ENCODE measurements around the gene EIF3A. TPM values are rescaled to one million over a fixed set of nuclear protein-coding genes. Genes with fewer than 3 reads are reported as not detected.
"Not testable (repeated sequence)": the region's sequence is repeated elsewhere in the genome, so short reads cannot be mapped to it uniquely, and the experiment has no call there.

The EIF3A gene
- total and polyA plus RNA-seq, 8 donors = 37.3 to 156 (median 89.8) TPM

- intact Hi-C loops (cut with DNase I; ENCODE audit: low total_unique reads) = no loop called here
- no peak for DNase-seq
- Histone ChIP-seq H3K4me1 (peaks cover 11 to 40% (median 15%) of the 10 kb centered on the region in 4 donors), H3K4me3 (peak overlapping the region in 2 of 4 donors; percentile 87 to 94), H3K27ac (peak overlapping the region; percentile 3 to 87 (median 23)), H3K27me3 (no peaks in the 10 kb centered on the region), H3K36me3 (peaks cover 0 to 10% (median 7%) of the 10 kb centered on the region in 4 donors), H3K9me3 (no peaks in the 10 kb centered on the region)
- TF ChIP-seq POLR2AphosphoS5 (IDR thresholded peaks at IDR 0.05) (no peak), EP300 (IDR thresholded peaks at IDR 0.05) (no peak), POLR2A (IDR thresholded peaks at IDR 0.05) (no peak), CTCF (IDR thresholded peaks at IDR 0.05) (no peak)
- WGBS, 5 donors = 54 to 58% (median 55%) methylated on average over 11 to 12 of the region's 12 CpGs
These were observed 22.8 kb upstream of the EIF3A start for GRCh38 chr10:119103241-119103902.

- intact Hi-C loops (cut with DNase I; ENCODE audit: low total_unique reads) = no loop called here
- Histone ChIP-seq H3K9me3 (no peaks in the 10 kb centered on the region), H3K36me3 (no peaks in the 10 kb centered on the region), H3K27me3 (no peaks in the 10 kb centered on the region), H3K4me3 (no peak overlapping the region), H3K4me1 (peaks cover 11 to 40% (median 15%) of the 10 kb centered on the region in 4 donors), H3K27ac (peak overlapping the region; percentile 30 to 77 (median 72))
- TF ChIP-seq POLR2A (IDR thresholded peaks at IDR 0.05) (no peak), EP300 (IDR thresholded peaks at IDR 0.05) (no peak), CTCF (IDR thresholded peaks at IDR 0.05) (no peak), POLR2AphosphoS5 (IDR thresholded peaks at IDR 0.05) (no peak)
- DNase-seq = no peak
- 69 to 84% (median 75%) methylated on average over 10 of the region's 10 CpGs for WGBS, 5 donors
These were observed 20.9 kb upstream of the EIF3A start for GRCh38 chr10:119101366-119102098.

- peak overlapping the region; percentile 61 to 86 (median 77) for H3K27ac ChIP-seq
- no peaks in the 10 kb centered on the region for H3K9me3 ChIP-seq
- no peaks in the 10 kb centered on the region for H3K36me3 ChIP-seq
- intact Hi-C loops (cut with DNase I; ENCODE audit: low total_unique reads) = no loop called here
- WGBS, 5 donors = 31 to 47% (median 45%) methylated on average over 3 of the region's 3 CpGs
- no peaks in the 10 kb centered on the region for H3K27me3 ChIP-seq
- TF ChIP-seq POLR2AphosphoS5 (IDR thresholded peaks at IDR 0.05) = peak in 2 of 3 donors; percentile 20 to 70
- no peak for TF ChIP-seq EP300 (IDR thresholded peaks at IDR 0.05)
- peaks cover 9 to 32% (median 13%) of the 10 kb centered on the region in 4 donors for H3K4me1 ChIP-seq
- no peak overlapping the region for H3K4me3 ChIP-seq
- DNase-seq = peak in 1 of 2 donors; percentile 81
These were observed 20.0 kb upstream of the EIF3A start for GRCh38 chr10:119100434-119101238.

GRCh38 chr10:119098576-119098975, 18.0 kb upstream of the EIF3A start:
- H3K36me3 ChIP-seq = no peaks in the 10 kb centered on the region
- no peak for DNase-seq
- no peak overlapping the region for H3K27ac ChIP-seq
- H3K4me3 ChIP-seq = no peak overlapping the region
- 93 to 96% (median 94%) methylated on average over 3 of the region's 3 CpGs for WGBS, 5 donors
- TF ChIP-seq POLR2A (IDR thresholded peaks at IDR 0.05) (no peak), CTCF (IDR thresholded peaks at IDR 0.05) (no peak), EP300 (IDR thresholded peaks at IDR 0.05) (no peak), POLR2AphosphoS5 (IDR thresholded peaks at IDR 0.05) (no peak)
- H3K27me3 ChIP-seq = no peaks in the 10 kb centered on the region
- intact Hi-C loops (cut with DNase I; ENCODE audit: low total_unique reads) = no loop called here
- H3K9me3 ChIP-seq = no peaks in the 10 kb centered on the region
- peaks cover 0 to 21% (median 1%) of the 10 kb centered on the region in 4 donors for H3K4me1 ChIP-seq

- DNase-seq; H3K9me3 ChIP-seq; H3K27ac ChIP-seq; intact Hi-C loops (cut with DNase I; ENCODE audit: low total_unique reads); H3K4me3 ChIP-seq; H3K27me3 ChIP-seq; H3K36me3 ChIP-seq: not testable (repeated sequence)
- peaks cover 0 to 21% (median 0%) of the 10 kb centered on the region in 4 donors for H3K4me1 ChIP-seq
- WGBS, 5 donors = 93 to 97% (median 96%) methylated on average over 12 of the region's 12 CpGs
These were observed 16.2 kb upstream of the EIF3A start for GRCh38 chr10:119096641-119097415.

All from stomach (tissue), 9 donors.